ENCODE measurements around the gene CCDC63. TPM values are rescaled to one million over a fixed set of nuclear protein-coding genes. Genes with fewer than 3 reads are reported as not detected.

CCDC63 gene
- total RNA-seq, 6 donors from 2014 or later, result not detected

Other genes with a start within 250 kb of the CCDC63 start
- gene TCTN1, start 232.9 kb upstream of the CCDC63 start, total RNA-seq, result 10 to 100 TPM; 21.6 to 50.8 (median 42.6) TPM
- gene HVCN1, start 157.9 kb upstream of the CCDC63 start, total RNA-seq, result 10 to 100 TPM in 4 of 6 donors, 1 to 10 TPM in 2; 5.8 to 29.2 (median 15.5) TPM
- gene PPP1CC, start 104.1 kb upstream of the CCDC63 start, total RNA-seq, result 100 to 1,000 TPM in 2 of 6 donors, 10 to 100 TPM in 4; 26.0 to 114 (median 85.4) TPM
- gene MYL2, start 73.6 kb downstream of the CCDC63 start, total RNA-seq, result not detected
- gene CUX2, start 187.2 kb downstream of the CCDC63 start, total RNA-seq, result under 1 TPM in 1 of 6 donors, not detected in 5; 0.20 TPM